Astrocyte (in vitro differentiated cells and primary cell): ENCODE data around the gene ACTL8. TPM values are rescaled to one million over a fixed set of nuclear protein-coding genes. Genes with fewer than 3 reads are reported as not detected.

ENCODE experiments used
- DNase-seq: peaks from one replicate; pipeline ENCODE4 v3.0.0-alpha.2; 2010; ENCODE audit warnings: low read depth
- FAIRE-seq: peaks from 2 replicates; lab custom pipeline; 2011; peaks lifted over from hg19 to GRCh38; lab: Jason Lieb, UNC
- H2AFZ ChIP-seq: 2 replicates; pipeline ENCODE4 v1.6.0; 2012; ENCODE audit warnings: low read depth, low read length, inconsistent platforms
- H3K27ac ChIP-seq: 2 replicates; pipeline ENCODE4 v1.5.1; 2011; ENCODE audit warnings: low read depth, low read length, inconsistent platforms
- H3K27me3 ChIP-seq: 2 replicates; pipeline ENCODE4 v1.6.0; 2011; ENCODE audit warnings: low read length, inconsistent platforms; ENCODE audit not compliant: insufficient read depth
- H3K36me3 ChIP-seq: 2 replicates; pipeline ENCODE4 v1.5.1; 2011; ENCODE audit warnings: low read length, inconsistent platforms; ENCODE audit not compliant: insufficient read depth
- H3K4me1 ChIP-seq: 2 replicates; pipeline ENCODE4 v1.5.1; 2011; ENCODE audit warnings: low read length, inconsistent platforms; ENCODE audit not compliant: insufficient read depth
- H3K4me2 ChIP-seq: 2 replicates; pipeline ENCODE4 v1.6.0; 2012; ENCODE audit warnings: low read length, inconsistent platforms
- H3K4me3 ChIP-seq: 2 replicates; pipeline ENCODE4 v1.5.1; 2011; ENCODE audit warnings: low read depth, mild to moderate bottlenecking, low read length, inconsistent platforms; ENCODE audit not compliant: insufficient read depth
- H3K79me2 ChIP-seq: 2 replicates; pipeline ENCODE4 v1.6.0; 2012; ENCODE audit warnings: mild to moderate bottlenecking, low read length, inconsistent platforms; ENCODE audit not compliant: insufficient read depth
- H3K9ac ChIP-seq: 2 replicates; pipeline ENCODE4 v1.6.0; 2012; ENCODE audit warnings: mild to moderate bottlenecking, low read length, inconsistent platforms
- H3K9me3 ChIP-seq: 2 replicates; pipeline ENCODE4 v1.5.1; 2012; ENCODE audit warnings: low read depth, mild to moderate bottlenecking, low read length, inconsistent platforms; ENCODE audit not compliant: insufficient read depth
- H4K20me1 ChIP-seq: 2 replicates; pipeline ENCODE4 v1.6.0; 2012; ENCODE audit warnings: low read length, inconsistent platforms; ENCODE audit not compliant: insufficient read depth
- H3K27ac Mint-ChIP-seq: one replicate; pipeline ENCODE4 v1.8.0; 2021; ENCODE audit warnings: mild to moderate bottlenecking, mixed read lengths; ENCODE audit not compliant: unreplicated experiment
- H3K27me3 Mint-ChIP-seq: one replicate; pipeline ENCODE4 v1.8.0; 2021; ENCODE audit warnings: low read depth, mixed read lengths; ENCODE audit not compliant: unreplicated experiment
- H3K36me3 Mint-ChIP-seq: one replicate; pipeline ENCODE4 v1.8.0; 2021; ENCODE audit warnings: low read depth, mixed read lengths; ENCODE audit not compliant: unreplicated experiment
- H3K4me1 Mint-ChIP-seq: one replicate; pipeline ENCODE4 v1.8.0; 2021; ENCODE audit warnings: low read depth, mixed read lengths; ENCODE audit not compliant: unreplicated experiment
- H3K4me3 Mint-ChIP-seq: one replicate; pipeline ENCODE4 v1.8.0; 2021; ENCODE audit warnings: mild to moderate bottlenecking, moderate library complexity, mixed read lengths; ENCODE audit not compliant: unreplicated experiment
- H3K9me3 Mint-ChIP-seq: one replicate; pipeline ENCODE4 v1.8.0; 2021; ENCODE audit warnings: mild to moderate bottlenecking, mixed read lengths; ENCODE audit not compliant: unreplicated experiment
- CTCF ChIP-seq: IDR thresholded peaks from 2 replicates; pipeline ENCODE4 v1.5.1; 2011; ENCODE audit warnings: low read depth, mild to moderate bottlenecking, inconsistent platforms, low read length, moderate library complexity; ENCODE audit not compliant: insufficient read depth
- EZH2 ChIP-seq: IDR thresholded peaks from 2 replicates; pipeline ENCODE4 v1.6.1; 2012; ENCODE audit warnings: mild to moderate bottlenecking, low read length, inconsistent platforms; ENCODE audit not compliant: insufficient read depth
- total RNA-seq: library from RNA; stranded (reverse); gene quantifications from 2 replicates; pipeline ENCODE4 v1.2.1, GENCODE V29; 2021

ACTL8 gene
- total RNA-seq, 1 donor from 2014 or later = 2.0 TPM

GRCh38 chr1:17828991-17829390 lies 73.9 kb downstream of the ACTL8 start:
- peaks cover 8% of the 10 kb centered on the region for H3K27me3 ChIP-seq
- Mint-ChIP-seq H3K36me3 (no peaks in the 10 kb centered on the region), H3K27ac (no peak overlapping the region), H3K9me3 (no peaks in the 10 kb centered on the region), H3K4me3 (no peak overlapping the region), H3K4me1 (no peaks in the 10 kb centered on the region), H3K27me3 (peaks cover 77% of the 10 kb centered on the region)
- no peaks in the 10 kb centered on the region for H4K20me1 ChIP-seq
- no peaks in the 10 kb centered on the region for H3K79me2 ChIP-seq
- no peak overlapping the region for H3K4me3 ChIP-seq
- no peak overlapping the region for H3K4me2 ChIP-seq
- H3K4me1 ChIP-seq = no peaks in the 10 kb centered on the region
- H3K27ac ChIP-seq = no peak overlapping the region
- no peak for DNase-seq
- H3K36me3 ChIP-seq = no peaks in the 10 kb centered on the region
- H3K9ac ChIP-seq = no peak overlapping the region
- FAIRE-seq = no peak
- H3K9me3 ChIP-seq = no peaks in the 10 kb centered on the region
- no peak for TF ChIP-seq EZH2
- TF ChIP-seq CTCF = no peak
- no peak overlapping the region for H2AFZ ChIP-seq

DNA sequence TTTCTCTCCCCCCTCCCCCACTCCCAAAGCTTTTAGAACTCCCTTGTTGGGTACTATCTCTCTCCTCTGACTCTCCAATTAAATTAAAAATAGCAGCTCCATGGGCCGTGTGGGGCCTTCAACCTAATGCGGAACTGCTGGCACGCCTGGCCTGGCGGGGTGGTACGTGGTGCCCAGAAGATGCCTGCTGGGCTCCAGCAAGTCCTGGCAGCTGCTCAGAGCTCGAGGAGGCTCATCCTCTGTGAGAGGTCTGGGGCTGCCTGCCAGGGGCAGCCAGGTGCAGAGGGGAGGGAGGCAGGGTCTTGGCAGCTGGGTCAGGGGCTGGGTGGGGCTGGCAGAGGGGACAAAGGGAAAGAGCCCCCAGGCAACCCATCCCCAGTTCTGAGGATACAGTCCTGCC lies 74.4 kb downstream of the ACTL8 start:
- H3K36me3 Mint-ChIP-seq = no peaks in the 10 kb centered on the region
- Histone ChIP-seq H3K27ac (no peak overlapping the region), H3K27me3 (peaks cover 8% of the 10 kb centered on the region), H3K79me2 (no peaks in the 10 kb centered on the region), H3K9me3 (no peaks in the 10 kb centered on the region), H3K4me1 (no peaks in the 10 kb centered on the region), H3K36me3 (no peaks in the 10 kb centered on the region), H3K9ac (no peak overlapping the region), H3K4me3 (no peak overlapping the region), H2AFZ (no peak overlapping the region), H3K4me2 (no peak overlapping the region), H4K20me1 (no peaks in the 10 kb centered on the region)
- FAIRE-seq = no peak
- H3K4me3 Mint-ChIP-seq = no peak overlapping the region
- no peak for DNase-seq
- H3K4me1 Mint-ChIP-seq = no peaks in the 10 kb centered on the region
- no peaks in the 10 kb centered on the region for H3K9me3 Mint-ChIP-seq
- H3K27ac Mint-ChIP-seq = no peak overlapping the region
- peaks cover 80% of the 10 kb centered on the region for H3K27me3 Mint-ChIP-seq
- no peak for TF ChIP-seq EZH2
- no peak for TF ChIP-seq CTCF

DNA sequence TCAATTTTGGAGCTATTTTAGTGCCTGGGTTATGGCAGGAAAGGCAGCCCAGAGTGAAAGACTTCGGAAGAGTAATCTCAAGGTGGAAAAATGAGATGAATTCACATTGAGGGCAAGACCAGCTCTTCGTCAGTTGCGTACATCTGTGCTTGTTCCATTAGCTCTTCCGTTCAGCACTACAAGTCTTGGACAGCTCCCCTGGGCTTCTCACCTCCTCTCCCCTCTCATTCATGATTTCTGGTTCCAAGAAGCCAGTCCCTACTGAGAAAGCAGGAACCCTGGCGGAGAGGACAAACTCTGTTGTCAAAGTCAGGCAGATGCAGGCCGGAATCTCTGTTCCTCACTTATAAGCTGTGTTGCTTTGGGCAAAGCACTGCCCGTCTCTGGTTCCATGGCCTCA lies 76.5 kb downstream of the ACTL8 start:
- peaks cover 83% of the 10 kb centered on the region for H3K27me3 Mint-ChIP-seq
- no peaks in the 10 kb centered on the region for H3K9me3 Mint-ChIP-seq
- Histone ChIP-seq H3K27me3 (peaks cover 12% of the 10 kb centered on the region), H3K4me1 (no peaks in the 10 kb centered on the region), H3K79me2 (no peaks in the 10 kb centered on the region), H4K20me1 (no peaks in the 10 kb centered on the region), H3K9me3 (no peaks in the 10 kb centered on the region), H3K4me2 (no peak overlapping the region), H3K4me3 (no peak overlapping the region), H3K9ac (no peak overlapping the region), H3K27ac (no peak overlapping the region), H3K36me3 (no peaks in the 10 kb centered on the region), H2AFZ (no peak overlapping the region)
- no peaks in the 10 kb centered on the region for H3K36me3 Mint-ChIP-seq
- H3K27ac Mint-ChIP-seq = no peak overlapping the region
- FAIRE-seq (no peak), DNase-seq (peak; percentile 39)
- H3K4me3 Mint-ChIP-seq = no peak overlapping the region
- TF ChIP-seq CTCF = no peak
- TF ChIP-seq EZH2 = no peak
- H3K4me1 Mint-ChIP-seq = no peaks in the 10 kb centered on the region
